ENCODE data around the gene SLC26A9.

The SLC26A9 gene

GRCh38 chr1:205972491-205973168, 29.4 kb upstream of the SLC26A9 start:
- no peak for DNase-seq (ENCODE audit: low read depth in 2 of 2)

- DNase-seq (ENCODE audit: low read depth in 2 of 2) = no peak
Observed at GRCh38 chr1:205972081-205972480, 28.8 kb upstream of the SLC26A9 start.

- DNase-seq (ENCODE audit: low read depth in 2 of 2) = no peak
Observed at GRCh38 chr1:205971082-205971481, 27.8 kb upstream of the SLC26A9 start.

- no peak for DNase-seq (ENCODE audit: low read depth in 2 of 2)
Observed at GRCh38 chr1:205970486-205970885, 27.2 kb upstream of the SLC26A9 start.

- no peak for DNase-seq (ENCODE audit: low read depth in 2 of 2)
Observed at GRCh38 chr1:205969229-205969628, 26.0 kb upstream of the SLC26A9 start.

- DNase-seq (ENCODE audit: low read depth in 2 of 2) = no peak
Observed at GRCh38 chr1:205967554-205968335, 24.5 kb upstream of the SLC26A9 start.

GRCh38 chr1:205965036-205965884, 22.0 kb upstream of the SLC26A9 start:
- DNase-seq (ENCODE audit: low read depth in 2 of 2) = no peak

- no peak for DNase-seq (ENCODE audit: low read depth in 2 of 2)
Observed at GRCh38 chr1:205963352-205964155, 20.3 kb upstream of the SLC26A9 start.

- DNase-seq (ENCODE audit: low read depth in 2 of 2) = no peak
Observed at GRCh38 chr1:205962821-205963221, 19.6 kb upstream of the SLC26A9 start.

- DNase-seq (ENCODE audit: low read depth in 2 of 2) = no peak
Observed at GRCh38 chr1:205961991-205962820, 18.9 kb upstream of the SLC26A9 start.

GRCh38 chr1:205961405-205961804, 18.1 kb upstream of the SLC26A9 start:
- DNase-seq (ENCODE audit: low read depth in 2 of 2) = no peak

GRCh38 chr1:205959789-205960188, 16.5 kb upstream of the SLC26A9 start:
- DNase-seq (ENCODE audit: low read depth in 2 of 2) = no peak

GRCh38 chr1:205955499-205955898, 12.2 kb upstream of the SLC26A9 start:
- no peak for DNase-seq (ENCODE audit: low read depth in 2 of 2)

- DNase-seq (ENCODE audit: low read depth in 2 of 2) = no peak
Observed at GRCh38 chr1:205954819-205955404, 11.7 kb upstream of the SLC26A9 start.

GRCh38 chr1:205951746-205952145, 8.5 kb upstream of the SLC26A9 start:
- DNase-seq (ENCODE audit: low read depth in 2 of 2) = no peak

GRCh38 chr1:205950826-205951549, 7.7 kb upstream of the SLC26A9 start:
- DNase-seq (ENCODE audit: low read depth in 2 of 2) = no peak

- no peak for DNase-seq (ENCODE audit: low read depth in 2 of 2)
Observed at GRCh38 chr1:205950280-205950679, 7.0 kb upstream of the SLC26A9 start.

GRCh38 chr1:205949753-205950152, 6.5 kb upstream of the SLC26A9 start:
- no peak for DNase-seq (ENCODE audit: low read depth in 2 of 2)

GRCh38 chr1:205948886-205949285, 5.6 kb upstream of the SLC26A9 start:
- no peak for DNase-seq (ENCODE audit: low read depth in 2 of 2)

- DNase-seq (ENCODE audit: low read depth in 2 of 2) = no peak
Observed at GRCh38 chr1:205948039-205948438, 4.8 kb upstream of the SLC26A9 start.

Data from stimulated activated CD8-positive, alpha-beta memory T cell treated with anti-CD3 and anti-CD28 coated beads, Interleukin-7, amount 100 ng/mL, for 4 hours (primary cell).